GM12878 (cell line): ENCODE measurements around the gene SERINC5. TPM values are rescaled to one million over a fixed set of nuclear protein-coding genes. Genes with fewer than 3 reads are reported as not detected.

Source experiments
- ATF7 ChIP-seq: fragments of 450-650 bp; IDR thresholded peaks from 2 replicates; pipeline ENCODE4 v1.6.1; 2016; ENCODE audit warnings: low read depth, mild to moderate bottlenecking
- CEBPB ChIP-seq, 2 experiments: fragments of 150-350 bp in 1 of 2; IDR thresholded peaks; 2 replicates each; pipeline ENCODE4 v1.6.1; 2012 to 2014; ENCODE audit warnings: low read depth in 2 of 2, low read length in 2 of 2, borderline replicate concordance in 1 of 2, inconsistent platforms in 1 of 2
- CREB1 ChIP-seq: IDR thresholded peaks from 2 replicates; pipeline ENCODE4 v1.6.1; 2012; ENCODE audit warnings: low read depth, mild to moderate bottlenecking, inconsistent platforms
- DPF2 ChIP-seq: fragments of 450-650 bp; IDR thresholded peaks from 2 replicates; pipeline ENCODE4 v1.6.1; 2017; ENCODE audit warnings: mild to moderate bottlenecking
- FOXM1 ChIP-seq: IDR thresholded peaks from 2 replicates; pipeline ENCODE4 v1.6.1; 2012; ENCODE audit warnings: low read depth, mild to moderate bottlenecking, inconsistent platforms, low read length, moderate library complexity
- HDAC2 ChIP-seq: fragments of 200-600 bp; sonication (generic); IDR thresholded peaks from 2 replicates; pipeline ENCODE4 v1.6.1; 2017
- KLF5 ChIP-seq: fragments of 450-650 bp; IDR thresholded peaks from 2 replicates; pipeline ENCODE4 v1.6.1; 2014; ENCODE audit warnings: mild to moderate bottlenecking; ENCODE audit not compliant: partially characterized antibody
- MEF2A ChIP-seq: IDR thresholded peaks from 2 replicates; pipeline ENCODE4 v1.6.1; 2011; ENCODE audit warnings: low read depth, mild to moderate bottlenecking, low read length, moderate library complexity; ENCODE audit not compliant: insufficient read depth
- MYC ChIP-seq: IDR thresholded peaks from 2 replicates; pipeline ENCODE4 v1.6.1; 2011; ENCODE audit warnings: mild to moderate bottlenecking, low read length, moderate library complexity, inconsistent platforms; ENCODE audit not compliant: insufficient read depth, insufficient replicate concordance, insufficient read length, severe bottlenecking
- NBN ChIP-seq: fragments of 450-650 bp; IDR thresholded peaks from 2 replicates; pipeline ENCODE4 v1.6.1; 2016
- NFYA ChIP-seq: IDR thresholded peaks from 2 replicates; pipeline ENCODE4 v1.6.1; 2011; ENCODE audit warnings: low read depth, mild to moderate bottlenecking, low read length, improper control_type of control experiment, borderline replicate concordance
- PAX5 ChIP-seq: IDR thresholded peaks from 2 replicates; pipeline ENCODE4 v1.6.1; 2011; ENCODE audit warnings: low read depth, low read length, borderline replicate concordance
- RELA ChIP-seq: fragments of 450-650 bp; IDR thresholded peaks from 2 replicates; pipeline ENCODE4 v1.8.0; 2014; ENCODE audit warnings: borderline replicate concordance; ENCODE audit not compliant: partially characterized antibody
- RFX5 ChIP-seq: IDR thresholded peaks from 2 replicates; pipeline ENCODE4 v1.6.1; 2011; ENCODE audit warnings: low read depth, low read length, improper control_type of control experiment
- SREBF2 ChIP-seq: IDR thresholded peaks from 2 replicates; pipeline ENCODE4 v1.6.1; 2012; ENCODE audit warnings: mild to moderate bottlenecking, low read length
- SRF ChIP-seq, 2 experiments: IDR thresholded peaks; 2 replicates each; pipeline ENCODE4 v1.6.1; 2011; ENCODE audit warnings: low read depth in 2 of 2, low read length in 2 of 2, mild to moderate bottlenecking in 1 of 2, moderate library complexity in 1 of 2
- STAT1 ChIP-seq: fragments of 450-650 bp; conservative IDR thresholded peaks from 2 replicates; pipeline ENCODE4 v1.6.1; 2014; ENCODE audit warnings: antibody characterized with exemption, mild to moderate bottlenecking
- YBX1 ChIP-seq: fragments of 450-650 bp; IDR thresholded peaks from 2 replicates; pipeline ENCODE4 v1.6.1; 2016; ENCODE audit warnings: antibody characterized with exemption
- polyA plus RNA-seq, 11 experiments: library from polyadenylated mRNA; depleted of rRNA in 4 of 11; unstranded in 6 of 11; stranded (reverse) in 5 of 11; fragments of >200 nt; fragmentation: Nextera tagmentation in 4 of 11; fragmentation: Illumina TruSeq in 1 of 11; extraction: Ambion mirVana in 4 of 11; extraction: Trizol in 1 of 11; gene quantifications; 1 replicate in 1 of 11; 2 replicates in 10 of 11; pipeline versions ENCODE4 v1.2.1 to v1.2.3, GENCODE V29; 2011 to 2016; ENCODE audit warnings: inconsistent platforms in 2 of 11, missing spikeins in 2 of 11, low read depth in 1 of 11
- total RNA-seq, 4 experiments: library from RNA; depleted of rRNA in 3 of 4; stranded (reverse); fragments of >200 nt in 3 of 4; fragmentation: Illumina TruSeq in 1 of 4; extraction: Trizol in 1 of 4; gene quantifications; 2 replicates each; pipeline versions ENCODE4 v1.2.1 to v1.2.3, GENCODE V29; 2013 to 2021
- TF ChIP-seq, protein P1 (sequence below): IDR thresholded peaks from 2 replicates; pipeline ENCODE4 v1.6.1; 2012; ENCODE audit warnings: improper control_type of control experiment, low read depth, low read length; ENCODE audit not compliant: insufficient replicate concordance
- TF ChIP-seq, protein P2 (sequence below): fragments of 450-650 bp; IDR thresholded peaks from 2 replicates; pipeline ENCODE4 v1.6.1; 2016; ENCODE audit warnings: mild to moderate bottlenecking
- TF ChIP-seq, protein P3 (sequence below): fragments of 450-650 bp; IDR thresholded peaks from 2 replicates; pipeline ENCODE4 v1.6.1; 2017; ENCODE audit warnings: mild to moderate bottlenecking, moderate library complexity

Gene SERINC5
- total and polyA plus RNA-seq, 10 of the 15 experiments (the other 5 are each of a cell fraction or from before 2014, with no cell fraction given), result 0.66 to 7.0 (median 2.8) TPM

DNA sequence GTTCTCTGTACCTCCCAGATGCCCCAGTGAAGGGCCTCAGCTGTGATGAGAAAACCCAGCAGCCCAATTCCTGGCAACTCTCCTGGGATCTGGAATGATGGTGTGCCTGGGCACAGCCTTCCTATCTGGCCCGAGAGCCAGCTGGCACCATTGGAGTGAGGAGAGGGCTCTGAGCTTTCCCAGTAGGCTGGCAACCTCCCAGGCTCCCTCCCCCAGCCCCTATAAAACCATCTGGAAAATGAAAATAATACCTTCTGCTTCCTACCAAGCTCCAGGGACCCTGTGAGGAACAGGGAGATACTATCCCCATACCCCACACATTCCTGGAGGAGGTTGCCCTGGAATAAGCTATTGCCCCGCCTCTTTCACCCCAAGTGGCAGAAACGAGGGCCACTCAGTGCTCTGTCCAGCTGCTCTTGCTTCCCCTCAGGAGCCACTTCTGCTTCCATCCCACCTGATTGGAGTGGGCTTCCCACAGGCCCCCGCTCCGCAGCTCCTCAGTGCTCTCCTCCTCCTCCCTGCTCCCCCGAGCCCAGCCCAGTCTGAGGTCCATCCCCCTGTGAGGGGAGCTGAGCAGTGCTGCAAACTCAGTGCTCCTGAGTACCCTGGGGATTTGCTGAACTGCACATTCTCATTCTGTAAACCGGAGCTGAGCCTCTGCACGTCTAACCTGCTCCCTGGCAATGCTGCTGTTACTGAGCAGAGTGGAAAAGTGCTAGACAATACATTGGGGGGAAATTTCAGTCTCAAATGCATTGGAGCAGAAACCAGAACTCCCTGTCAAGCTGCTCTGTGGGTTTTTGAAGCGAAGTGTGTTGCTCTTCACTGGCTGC, 146.0 kb downstream of the SERINC5 start (continued):
- TF ChIP-seq KLF5 (no peak), SREBF2 (no peak), YBX1 (no peak), NFYA (no peak), SRF (IDR thresholded peaks at IDR 0.05; ENCODE audit: low read depth in 2 of 2, low read length in 2 of 2) (no peak), MYC (no peak), RFX5 (peak; percentile 37; the same call in 1 of the 2 replicates), CREB1 (no peak), RELA (no peak), MEF2A (no peak), CEBPB (IDR thresholded peaks at IDR 0.05; ENCODE audit: borderline replicate concordance in 1 of 2, low read depth in 2 of 2, low read length in 2 of 2) (no peak), ATF7 (0 out of 2 replicates have a peak, but pooled peaks have one; percentile 11), FOXM1 (no peak), PAX5 (no peak), HDAC2 (no peak), DPF2 (no peak), NBN (peak; percentile 74), STAT1 (no peak)
- TF ChIP-seq, protein P1, sequence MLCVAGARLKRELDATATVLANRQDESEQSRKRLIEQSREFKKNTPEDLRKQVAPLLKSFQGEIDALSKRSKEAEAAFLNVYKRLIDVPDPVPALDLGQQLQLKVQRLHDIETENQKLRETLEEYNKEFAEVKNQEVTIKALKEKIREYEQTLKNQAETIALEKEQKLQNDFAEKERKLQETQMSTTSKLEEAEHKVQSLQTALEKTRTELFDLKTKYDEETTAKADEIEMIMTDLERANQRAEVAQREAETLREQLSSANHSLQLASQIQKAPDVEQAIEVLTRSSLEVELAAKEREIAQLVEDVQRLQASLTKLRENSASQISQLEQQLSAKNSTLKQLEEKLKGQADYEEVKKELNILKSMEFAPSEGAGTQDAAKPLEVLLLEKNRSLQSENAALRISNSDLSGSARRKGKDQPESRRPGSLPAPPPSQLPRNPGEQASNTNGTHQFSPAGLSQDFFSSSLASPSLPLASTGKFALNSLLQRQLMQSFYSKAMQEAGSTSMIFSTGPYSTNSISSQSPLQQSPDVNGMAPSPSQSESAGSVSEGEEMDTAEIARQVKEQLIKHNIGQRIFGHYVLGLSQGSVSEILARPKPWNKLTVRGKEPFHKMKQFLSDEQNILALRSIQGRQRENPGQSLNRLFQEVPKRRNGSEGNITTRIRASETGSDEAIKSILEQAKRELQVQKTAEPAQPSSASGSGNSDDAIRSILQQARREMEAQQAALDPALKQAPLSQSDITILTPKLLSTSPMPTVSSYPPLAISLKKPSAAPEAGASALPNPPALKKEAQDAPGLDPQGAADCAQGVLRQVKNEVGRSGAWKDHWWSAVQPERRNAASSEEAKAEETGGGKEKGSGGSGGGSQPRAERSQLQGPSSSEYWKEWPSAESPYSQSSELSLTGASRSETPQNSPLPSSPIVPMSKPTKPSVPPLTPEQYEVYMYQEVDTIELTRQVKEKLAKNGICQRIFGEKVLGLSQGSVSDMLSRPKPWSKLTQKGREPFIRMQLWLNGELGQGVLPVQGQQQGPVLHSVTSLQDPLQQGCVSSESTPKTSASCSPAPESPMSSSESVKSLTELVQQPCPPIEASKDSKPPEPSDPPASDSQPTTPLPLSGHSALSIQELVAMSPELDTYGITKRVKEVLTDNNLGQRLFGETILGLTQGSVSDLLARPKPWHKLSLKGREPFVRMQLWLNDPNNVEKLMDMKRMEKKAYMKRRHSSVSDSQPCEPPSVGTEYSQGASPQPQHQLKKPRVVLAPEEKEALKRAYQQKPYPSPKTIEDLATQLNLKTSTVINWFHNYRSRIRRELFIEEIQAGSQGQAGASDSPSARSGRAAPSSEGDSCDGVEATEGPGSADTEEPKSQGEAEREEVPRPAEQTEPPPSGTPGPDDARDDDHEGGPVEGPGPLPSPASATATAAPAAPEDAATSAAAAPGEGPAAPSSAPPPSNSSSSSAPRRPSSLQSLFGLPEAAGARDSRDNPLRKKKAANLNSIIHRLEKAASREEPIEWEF, result no peak
- TF ChIP-seq, protein P2, sequence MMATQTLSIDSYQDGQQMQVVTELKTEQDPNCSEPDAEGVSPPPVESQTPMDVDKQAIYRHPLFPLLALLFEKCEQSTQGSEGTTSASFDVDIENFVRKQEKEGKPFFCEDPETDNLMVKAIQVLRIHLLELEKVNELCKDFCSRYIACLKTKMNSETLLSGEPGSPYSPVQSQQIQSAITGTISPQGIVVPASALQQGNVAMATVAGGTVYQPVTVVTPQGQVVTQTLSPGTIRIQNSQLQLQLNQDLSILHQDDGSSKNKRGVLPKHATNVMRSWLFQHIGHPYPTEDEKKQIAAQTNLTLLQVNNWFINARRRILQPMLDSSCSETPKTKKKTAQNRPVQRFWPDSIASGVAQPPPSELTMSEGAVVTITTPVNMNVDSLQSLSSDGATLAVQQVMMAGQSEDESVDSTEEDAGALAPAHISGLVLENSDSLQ, result peak; percentile 45; the same call in 1 of the 2 replicates
- TF ChIP-seq, protein P3, sequence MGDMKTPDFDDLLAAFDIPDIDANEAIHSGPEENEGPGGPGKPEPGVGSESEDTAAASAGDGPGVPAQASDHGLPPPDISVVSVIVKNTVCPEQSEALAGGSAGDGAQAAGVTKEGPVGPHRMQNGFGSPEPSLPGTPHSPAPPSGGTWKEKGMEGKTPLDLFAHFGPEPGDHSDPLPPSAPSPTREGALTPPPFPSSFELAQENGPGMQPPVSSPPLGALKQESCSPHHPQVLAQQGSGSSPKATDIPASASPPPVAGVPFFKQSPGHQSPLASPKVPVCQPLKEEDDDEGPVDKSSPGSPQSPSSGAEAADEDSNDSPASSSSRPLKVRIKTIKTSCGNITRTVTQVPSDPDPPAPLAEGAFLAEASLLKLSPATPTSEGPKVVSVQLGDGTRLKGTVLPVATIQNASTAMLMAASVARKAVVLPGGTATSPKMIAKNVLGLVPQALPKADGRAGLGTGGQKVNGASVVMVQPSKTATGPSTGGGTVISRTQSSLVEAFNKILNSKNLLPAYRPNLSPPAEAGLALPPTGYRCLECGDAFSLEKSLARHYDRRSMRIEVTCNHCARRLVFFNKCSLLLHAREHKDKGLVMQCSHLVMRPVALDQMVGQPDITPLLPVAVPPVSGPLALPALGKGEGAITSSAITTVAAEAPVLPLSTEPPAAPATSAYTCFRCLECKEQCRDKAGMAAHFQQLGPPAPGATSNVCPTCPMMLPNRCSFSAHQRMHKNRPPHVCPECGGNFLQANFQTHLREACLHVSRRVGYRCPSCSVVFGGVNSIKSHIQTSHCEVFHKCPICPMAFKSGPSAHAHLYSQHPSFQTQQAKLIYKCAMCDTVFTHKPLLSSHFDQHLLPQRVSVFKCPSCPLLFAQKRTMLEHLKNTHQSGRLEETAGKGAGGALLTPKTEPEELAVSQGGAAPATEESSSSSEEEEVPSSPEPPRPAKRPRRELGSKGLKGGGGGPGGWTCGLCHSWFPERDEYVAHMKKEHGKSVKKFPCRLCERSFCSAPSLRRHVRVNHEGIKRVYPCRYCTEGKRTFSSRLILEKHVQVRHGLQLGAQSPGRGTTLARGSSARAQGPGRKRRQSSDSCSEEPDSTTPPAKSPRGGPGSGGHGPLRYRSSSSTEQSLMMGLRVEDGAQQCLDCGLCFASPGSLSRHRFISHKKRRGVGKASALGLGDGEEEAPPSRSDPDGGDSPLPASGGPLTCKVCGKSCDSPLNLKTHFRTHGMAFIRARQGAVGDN, result peak; percentile 35; the same call in 1 of the 2 replicates
